ENCODE measurements around the gene CAMK1.

- TF ChIP-seq CTCF (IDR thresholded peaks at IDR 0.05 in 2 of 3, conservative IDR thresholded peaks at IDR 0.05 in 1 of 3; ENCODE audit: borderline replicate concordance in 1 of 3, insufficient read depth in 1 of 3, low read depth in 2 of 3, low read length in 2 of 3) (no peak), ELF1 (IDR thresholded peaks at IDR 0.05; ENCODE audit: borderline replicate concordance, low read depth) (no peak), POLR2A (IDR thresholded peaks at IDR 0.05; ENCODE audit: borderline replicate concordance, extremely low read depth, insufficient read depth, insufficient read length) (no peak), POLR2AphosphoS5 (IDR thresholded peaks at IDR 0.05; ENCODE audit: low read depth, low read length) (no peak)
These were observed 32.9 kb downstream of the CAMK1 start for GRCh38 chr3:9736831-9737230.
